Upper lobe of left lung (tissue), 6 donors: ENCODE measurements around the gene DNLZ. TPM values are rescaled to one million over a fixed set of nuclear protein-coding genes. Genes with fewer than 3 reads are reported as not detected.

ENCODE experiments used
- ATAC-seq, 2 donors: fragments of 200-7000 bp; cut with Tn5 transposase; one replicate each; pipeline ENCODE4 v1.9.1; 2022; ENCODE audit warnings: mild to moderate bottlenecking in 2 of 2, moderate library complexity in 2 of 2; ENCODE audit not compliant: low FRiP score in 2 of 2
- DNase-seq, 2 donors: peaks; one replicate each; pipeline ENCODE4 v3.0.0-alpha.2; 2019 to 2020
- H3K27ac ChIP-seq, 4 donors: fragments of 200-600 bp; sonication (generic); one replicate each; pipeline ENCODE4 v1.5.1; 2016 to 2019
- H3K27me3 ChIP-seq, 4 donors: fragments of 200-600 bp; sonication (generic); one replicate each; pipeline ENCODE4 v1.5.1; 2017 to 2019
- H3K36me3 ChIP-seq, 4 donors: fragments of 200-600 bp; sonication (generic); one replicate each; pipeline ENCODE4 v1.5.1; 2016 to 2019
- H3K4me1 ChIP-seq, 4 donors: fragments of 200-600 bp; sonication (generic); one replicate each; pipeline ENCODE4 v1.5.1; 2018 to 2019
- H3K4me3 ChIP-seq, 4 donors: fragments of 200-600 bp; sonication (generic); one replicate each; pipeline ENCODE4 v1.5.1; 2017 to 2019; ENCODE audit warnings: mild to moderate bottlenecking in 2 of 4, moderate library complexity in 1 of 4
- H3K9me3 ChIP-seq, 4 donors: fragments of 200-600 bp; sonication (generic); one replicate each; pipeline ENCODE4 v1.5.1; 2018 to 2019
- CTCF ChIP-seq, 6 experiments: fragments of 450-650 bp in 4 of 6; fragments of 200-600 bp in 2 of 6; sonication (generic) in 2 of 6; IDR thresholded peaks; one replicate each; pipeline ENCODE4 v1.5.1; 2016 to 2019; ENCODE audit warnings: antibody characterized with exemption in 6 of 6
- EP300 ChIP-seq, 4 donors: sonication (generic); formaldehyde crosslinking; IDR thresholded peaks; one replicate each; pipeline ENCODE4 v1.5.1; 2017; ENCODE audit warnings: antibody characterized with exemption in 4 of 4, control low read depth in 2 of 4
- POLR2A ChIP-seq, 4 donors: fragments of 450-650 bp; IDR thresholded peaks; one replicate each; pipeline ENCODE4 v1.5.1; 2016 to 2017; ENCODE audit warnings: antibody characterized with exemption in 4 of 4, mild to moderate bottlenecking in 2 of 4
- POLR2AphosphoS5 ChIP-seq, 2 donors: sonication (generic); formaldehyde crosslinking; IDR thresholded peaks; one replicate each; pipeline ENCODE4 v1.5.1; 2017; ENCODE audit warnings: antibody characterized with exemption in 2 of 2
- WGBS, 2 donors: methylation state at CpG; one replicate each; pipeline ENCODE4 v1.1.5; 2017 to 2018; 5-methylcytosine and 5-hydroxymethylcytosine counted together
- total RNA-seq, 6 donors: library from RNA; depleted of rRNA in 4 of 6; stranded (reverse); fragments of >200 nt in 4 of 6; gene quantifications; one replicate each; pipeline versions ENCODE4 v1.1.0 to v1.2.1, GENCODE V29; 2016 to 2021
- donor health status: DM: no; HTN: no; CAD: no; lungs with moderate emphysema.
- donor health status: DM: no; HTN: yes; CAD: no; lungs with severe emphysema.

Gene DNLZ
- total RNA-seq, 6 donors from 2014 or later, result 5.2 to 35.9 (median 19.4) TPM

GRCh38 chr9:136332482-136332983, 31.0 kb downstream of the DNLZ start:
- Histone ChIP-seq H3K27me3 (no peaks in the 10 kb centered on the region), H3K27ac (no peak overlapping the region), H3K36me3 (peaks cover 0 to 16% (median 5%) of the 10 kb centered on the region in 4 donors), H3K4me1 (peaks cover 13 to 29% (median 14%) of the 10 kb centered on the region in 4 donors), H3K4me3 (no peak overlapping the region), H3K9me3 (no peaks in the 10 kb centered on the region)
- TF ChIP-seq POLR2AphosphoS5 (IDR thresholded peaks at IDR 0.05) (no peak), POLR2A (IDR thresholded peaks at IDR 0.05) (no peak), EP300 (IDR thresholded peaks at IDR 0.05) (no peak), CTCF (IDR thresholded peaks at IDR 0.05) (no peak)
- DNase-seq (peak in 1 of 2 donors; percentile 53), ATAC-seq (no peak)
- WGBS, 2 donors, result 80% methylated on average over 3 to 11 of the region's 11 CpGs

- Histone ChIP-seq H3K27ac (peak overlapping the region in 2 of 4 donors; percentile 28 to 88), H3K4me1 (peaks cover 16 to 34% (median 17%) of the 10 kb centered on the region in 4 donors), H3K9me3 (no peaks in the 10 kb centered on the region), H3K4me3 (no peak overlapping the region), H3K36me3 (peaks cover 0 to 10% (median 5%) of the 10 kb centered on the region in 4 donors), H3K27me3 (no peaks in the 10 kb centered on the region)
- 75 to 81% methylated on average over 20 to 45 of the region's 46 CpGs for WGBS, 2 donors
- TF ChIP-seq EP300 (IDR thresholded peaks at IDR 0.05) (no peak), POLR2A (IDR thresholded peaks at IDR 0.05) (no peak), POLR2AphosphoS5 (IDR thresholded peaks at IDR 0.05) (no peak), CTCF (IDR thresholded peaks at IDR 0.05) (no peak)
- DNase-seq (peak in 1 of 2 donors; percentile 84), ATAC-seq (no peak)
These were observed 31.7 kb downstream of the DNLZ start for GRCh38 chr9:136331556-136332481.

GRCh38 chr9:136331030-136331429, 32.5 kb downstream of the DNLZ start:
- WGBS, 2 donors, result 93% methylated on average over 5 to 12 of the region's 15 CpGs
- no peak for TF ChIP-seq CTCF (IDR thresholded peaks at IDR 0.05)
- ATAC-seq, result no peak

GRCh38 chr9:136330406-136330990, 33.0 kb downstream of the DNLZ start:
- TF ChIP-seq CTCF (IDR thresholded peaks at IDR 0.05), result no peak
- TF ChIP-seq POLR2AphosphoS5 (IDR thresholded peaks at IDR 0.05), result no peak
- TF ChIP-seq POLR2A (IDR thresholded peaks at IDR 0.05), result no peak
- no peak for TF ChIP-seq EP300 (IDR thresholded peaks at IDR 0.05)
- no peak for DNase-seq
- no peak for ATAC-seq
- peak overlapping the region in 1 of 4 donors; percentile 64 for H3K4me3 ChIP-seq
- WGBS, 2 donors, result 90 to 93% methylated on average over 6 to 14 of the region's 14 CpGs
- H3K27me3 ChIP-seq, result no peaks in the 10 kb centered on the region
- H3K27ac ChIP-seq, result peak overlapping the region in 3 of 4 donors; percentile 23 to 88 (median 37)
- H3K4me1 ChIP-seq, result peaks cover 24 to 47% (median 25%) of the 10 kb centered on the region in 4 donors
- no peaks in the 10 kb centered on the region for H3K9me3 ChIP-seq
- H3K36me3 ChIP-seq, result peaks cover 0 to 6% (median 0%) of the 10 kb centered on the region in 4 donors

More at GRCh38 chr9:136331030-136331429, 32.5 kb downstream of the DNLZ start:
- peaks cover 0 to 10% (median 2%) of the 10 kb centered on the region in 4 donors for H3K36me3 ChIP-seq
- peaks cover 21 to 42% (median 25%) of the 10 kb centered on the region in 4 donors for H3K4me1 ChIP-seq
- H3K27ac ChIP-seq, result peak overlapping the region in 3 of 4 donors; percentile 23 to 88 (median 28)
- H3K27me3 ChIP-seq, result no peaks in the 10 kb centered on the region
- H3K9me3 ChIP-seq, result no peaks in the 10 kb centered on the region
- no peak overlapping the region for H3K4me3 ChIP-seq
- peak in 1 of 2 donors; percentile 67 for DNase-seq
